ENCODE results near the gene RASSF7.

- no peak for TF ChIP-seq CTCF (IDR thresholded peaks at IDR 0.05)
- no peak for TF ChIP-seq EZH2 (IDR thresholded peaks at IDR 0.05)
Observed at GRCh38 chr11:586376-587316, 25.9 kb downstream of the RASSF7 start.
